MCF 10A (cell line): ENCODE measurements around the gene GLB1L3. TPM values are rescaled to one million over a fixed set of nuclear protein-coding genes. Genes with fewer than 3 reads are reported as not detected.

Source experiments
- BruUV-seq: library from RNA; stranded (reverse); fragments of 400-500 nt; replicated peaks from 2 replicates; lab custom pipeline; 2021; lab: Mats Ljungman, UMichigan
- CTCF ChIA-PET: fragments of 300-600 bp; sonication (Branson Sonifier 250); formaldehyde crosslinking; extraction: SDS; loops from one replicate; lab custom pipeline; 2021; ENCODE audit warnings: antibody characterized with exemption, inconsistent platforms; lab: Yijun Ruan, JAX
- POLR2A ChIA-PET: fragments of 300-600, 350-650 bp; sonication (Branson Sonifier 250); formaldehyde crosslinking; extraction: SDS; loops from one replicate; lab custom pipeline; 2020; ENCODE audit warnings: antibody characterized with exemption, inconsistent platforms; lab: Yijun Ruan, JAX
- DNase-seq: peaks from one replicate; pipeline ENCODE4 v3.0.0-alpha.2; 2018; ENCODE audit not compliant: unreplicated experiment
- H3K27ac Mint-ChIP-seq: one replicate; pipeline ENCODE4 v1.8.0; 2022; ENCODE audit warnings: mild to moderate bottlenecking, low read depth, mixed read lengths; ENCODE audit not compliant: unreplicated experiment
- H3K27me3 Mint-ChIP-seq: one replicate; pipeline ENCODE4 v1.8.0; 2022; ENCODE audit warnings: mixed read lengths; ENCODE audit not compliant: insufficient read depth, unreplicated experiment
- H3K36me3 Mint-ChIP-seq: one replicate; pipeline ENCODE4 v1.8.0; 2022; ENCODE audit warnings: mild to moderate bottlenecking, moderate library complexity, mixed read lengths; ENCODE audit not compliant: insufficient read depth, unreplicated experiment
- H3K4me1 Mint-ChIP-seq: one replicate; pipeline ENCODE4 v1.8.0; 2022; ENCODE audit warnings: mixed read lengths; ENCODE audit not compliant: insufficient read depth, unreplicated experiment
- H3K4me3 Mint-ChIP-seq: one replicate; pipeline ENCODE4 v1.8.0; 2022; ENCODE audit warnings: mild to moderate bottlenecking, moderate library complexity, mixed read lengths; ENCODE audit not compliant: unreplicated experiment
- H3K9me3 Mint-ChIP-seq: one replicate; pipeline ENCODE4 v1.8.0; 2022; ENCODE audit warnings: mixed read lengths; ENCODE audit not compliant: unreplicated experiment
- intact Hi-C: fragments of 100-400 bp; cut with micrococcal nuclease; formaldehyde crosslinking; loops from 2 replicates; pipeline ENCODE4 v1.14.1; 2022
- total RNA-seq: library from RNA; stranded (reverse); gene quantifications from 2 replicates; pipeline ENCODE4 v1.2.3, GENCODE V29; 2022
- TF ChIP-seq, protein P1 (sequence below): fragments of 200-600 bp; IDR thresholded peaks from one replicate; pipeline ENCODE4 v1.8.0; 2022; ENCODE audit warnings: antibody characterized with exemption, mild to moderate bottlenecking; ENCODE audit not compliant: unreplicated experiment

GLB1L3 gene
- total RNA-seq, 1 experiment from 2014 or later, result not detected

DNA sequence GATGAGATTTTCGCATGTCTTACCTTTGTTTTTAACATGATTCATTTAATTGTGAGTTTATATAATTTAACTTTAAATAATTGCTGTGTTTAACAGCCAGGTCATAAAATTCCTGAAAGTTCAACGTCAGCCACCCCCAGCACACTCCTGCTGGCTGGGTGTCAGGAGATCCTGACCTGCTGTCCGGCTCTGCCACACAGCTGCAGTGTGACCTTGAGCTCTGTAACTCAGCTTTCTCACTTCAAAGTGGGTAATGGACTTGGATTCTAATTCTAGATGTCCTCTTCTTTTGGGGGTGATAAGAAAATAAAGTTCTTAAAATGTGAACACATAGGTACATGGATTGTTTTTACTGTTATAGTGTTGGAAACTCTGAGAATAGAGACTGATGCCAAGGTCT is 40.8 kb upstream of the GLB1L3 start:
- Mint-ChIP-seq H3K36me3 (peaks cover 21% of the 10 kb centered on the region), H3K27ac (no peak overlapping the region), H3K9me3 (no peaks in the 10 kb centered on the region), H3K4me3 (no peak overlapping the region), H3K4me1 (no peaks in the 10 kb centered on the region), H3K27me3 (no peaks in the 10 kb centered on the region)
- POLR2A ChIA-PET, result no interaction called here
- TF ChIP-seq, protein P1, sequence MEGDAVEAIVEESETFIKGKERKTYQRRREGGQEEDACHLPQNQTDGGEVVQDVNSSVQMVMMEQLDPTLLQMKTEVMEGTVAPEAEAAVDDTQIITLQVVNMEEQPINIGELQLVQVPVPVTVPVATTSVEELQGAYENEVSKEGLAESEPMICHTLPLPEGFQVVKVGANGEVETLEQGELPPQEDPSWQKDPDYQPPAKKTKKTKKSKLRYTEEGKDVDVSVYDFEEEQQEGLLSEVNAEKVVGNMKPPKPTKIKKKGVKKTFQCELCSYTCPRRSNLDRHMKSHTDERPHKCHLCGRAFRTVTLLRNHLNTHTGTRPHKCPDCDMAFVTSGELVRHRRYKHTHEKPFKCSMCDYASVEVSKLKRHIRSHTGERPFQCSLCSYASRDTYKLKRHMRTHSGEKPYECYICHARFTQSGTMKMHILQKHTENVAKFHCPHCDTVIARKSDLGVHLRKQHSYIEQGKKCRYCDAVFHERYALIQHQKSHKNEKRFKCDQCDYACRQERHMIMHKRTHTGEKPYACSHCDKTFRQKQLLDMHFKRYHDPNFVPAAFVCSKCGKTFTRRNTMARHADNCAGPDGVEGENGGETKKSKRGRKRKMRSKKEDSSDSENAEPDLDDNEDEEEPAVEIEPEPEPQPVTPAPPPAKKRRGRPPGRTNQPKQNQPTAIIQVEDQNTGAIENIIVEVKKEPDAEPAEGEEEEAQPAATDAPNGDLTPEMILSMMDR, result no peak
- no peak for DNase-seq
- intact Hi-C loops, result no loop called here
- BruUV-seq, result no TSS peak
- CTCF ChIA-PET, result interaction anchor here (0.7 kb wide), 1 partner anchor 17 kb away, joined by 3 read pairs; no protein-coding TSS in a partner anchor

GRCh38 chr11:134236834-134237556 is 39.2 kb upstream of the GLB1L3 start:
- Mint-ChIP-seq H3K27ac (peak overlapping the region; percentile 28), H3K4me3 (no peak overlapping the region), H3K36me3 (peaks cover 14% of the 10 kb centered on the region), H3K4me1 (no peaks in the 10 kb centered on the region), H3K27me3 (no peaks in the 10 kb centered on the region), H3K9me3 (no peaks in the 10 kb centered on the region)
- TF ChIP-seq, protein P1, result no peak
- DNase-seq, result no peak
- POLR2A ChIA-PET, result no interaction called here
- intact Hi-C loops, result no loop called here
- CTCF ChIA-PET, result interaction anchor here (0.6 kb wide), 1 partner anchor 73 kb away, joined by 4 read pairs; no protein-coding TSS in a partner anchor
- no TSS peak for BruUV-seq

GRCh38 chr11:134237557-134237922 is 38.6 kb upstream of the GLB1L3 start:
- peak overlapping the region; percentile 28 for H3K27ac Mint-ChIP-seq
- ChIA-PET CTCF (interaction anchor here (0.6 kb wide), 1 partner anchor 74 kb away, joined by 4 read pairs; no protein-coding TSS in a partner anchor), POLR2A (interaction anchor here (2.4 kb wide), 1 partner anchor 14 kb away, joined by 8 read pairs; no protein-coding TSS in a partner anchor)
- H3K36me3 Mint-ChIP-seq, result peaks cover 14% of the 10 kb centered on the region
- H3K27me3 Mint-ChIP-seq, result no peaks in the 10 kb centered on the region
- H3K4me1 Mint-ChIP-seq, result no peaks in the 10 kb centered on the region
- no peaks in the 10 kb centered on the region for H3K9me3 Mint-ChIP-seq
- no TSS peak for BruUV-seq
- intact Hi-C loops, result no loop called here
- TF ChIP-seq, protein P1, result no peak
- no peak overlapping the region for H3K4me3 Mint-ChIP-seq
- no peak for DNase-seq

DNA sequence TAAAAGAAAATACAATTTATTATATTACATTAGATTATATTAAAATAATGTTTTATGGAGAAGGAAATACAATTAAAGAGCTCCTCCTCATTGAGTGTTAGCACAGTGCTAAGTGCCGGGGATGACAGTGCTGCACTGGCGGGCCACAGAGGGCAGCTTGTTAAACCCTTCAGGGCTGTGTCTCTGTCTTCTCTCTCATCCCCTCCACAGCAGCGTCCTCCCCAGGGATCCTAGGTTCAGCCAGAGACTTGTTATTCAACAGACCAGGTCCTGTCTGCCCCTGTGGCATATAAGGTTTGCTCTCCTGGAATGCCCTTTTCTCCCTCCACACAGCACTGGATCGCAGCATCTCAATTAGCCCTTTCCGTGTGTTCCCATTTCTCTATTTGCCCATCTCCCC is 37.2 kb upstream of the GLB1L3 start:
- ChIA-PET POLR2A (interaction anchor here (1.9 to 2.4 kb wide), 2 partner anchors 13 to 14 kb away, joined by 5 to 8 read pairs; partner anchors contain the start of gene VPS26B), CTCF (interaction anchor here (0.7 to 1.0 kb wide), 2 partner anchors 9 to 16 kb away, joined by 3 to 4 read pairs; no protein-coding TSS in a partner anchor)
- TF ChIP-seq, protein P1, result no peak
- intact Hi-C loops, result no loop called here
- H3K4me3 Mint-ChIP-seq, result no peak overlapping the region
- peaks cover 21% of the 10 kb centered on the region for H3K36me3 Mint-ChIP-seq
- no TSS peak for BruUV-seq
- no peak overlapping the region for H3K27ac Mint-ChIP-seq
- DNase-seq, result no peak
- H3K9me3 Mint-ChIP-seq, result no peaks in the 10 kb centered on the region
- no peaks in the 10 kb centered on the region for H3K4me1 Mint-ChIP-seq
- H3K27me3 Mint-ChIP-seq, result no peaks in the 10 kb centered on the region
